HepG2 (cell line): ENCODE results near the gene STRN4. TPM values are rescaled to one million over a fixed set of nuclear protein-coding genes. Genes with fewer than 3 reads are reported as not detected.

ENCODE experiments used
- ATAC-seq: fragments of 200-7000 bp; cut with Tn5 transposase; 3 replicates; pipeline ENCODE4 v1.9.1; 2020; ENCODE audit warnings: mild to moderate bottlenecking, moderate library complexity
- BruUV-seq: library from RNA; stranded (reverse); fragments of 400-500 nt; replicated peaks from 2 replicates; lab custom pipeline; 2021; lab: Mats Ljungman, UMichigan
- CTCF ChIA-PET: fragments of 300-600 bp; formaldehyde crosslinking; extraction: SDS; loops from one replicate; lab custom pipeline; 2021; ENCODE audit warnings: low total read pairs, inconsistent platforms, low intra/inter-chr PET ratio; lab: Yijun Ruan, JAX
- POLR2A ChIA-PET: fragments of 350-600 bp; sonication (Branson Sonifier 250); formaldehyde crosslinking; loops from one replicate; lab custom pipeline; 2020; ENCODE audit warnings: antibody characterized with exemption, inconsistent platforms; lab: Yijun Ruan, JAX
- DNase-seq: peaks from one replicate; pipeline ENCODE4 v3.0.0-alpha.2; 2015; ENCODE audit warnings: low spot score
- FAIRE-seq: peaks from 3 replicates; lab custom pipeline; 2011; peaks lifted over from hg19 to GRCh38; lab: Jason Lieb, UNC
- H2AFZ ChIP-seq: one replicate; pipeline ENCODE4 v1.6.1; 2011; ENCODE audit warnings: low read length, inconsistent platforms
- H3K27ac ChIP-seq: fragments of 300-600 bp; 3 replicates; pipeline ENCODE4 v1.8.0; 2011; ENCODE audit warnings: mixed run types, mild to moderate bottlenecking, mixed read lengths, low read length, inconsistent platforms; ENCODE audit not compliant: insufficient read depth; ENCODE audit errors: extremely low read length
- H3K27me3 ChIP-seq, 2 experiments: fragments of 200-600 bp in 1 of 2; 2 replicates in 1 of 2; 3 replicates in 1 of 2; pipeline versions ENCODE4 v1.6.0 to v1.8.0; 2011; ENCODE audit warnings: low read length in 2 of 2, mild to moderate bottlenecking in 2 of 2, moderate library complexity in 2 of 2, inconsistent platforms in 1 of 2; ENCODE audit not compliant: insufficient read depth in 2 of 2, control insufficient read depth in 1 of 2
- H3K36me3 ChIP-seq, 2 experiments: fragments of 200-600 bp in 1 of 2; replicated peaks in 1 of 2; 2 replicates in 1 of 2; 3 replicates in 1 of 2; pipeline versions ENCODE4 v1.5.1 to v1.8.0; 2011; ENCODE audit warnings: low read length in 2 of 2, inconsistent platforms in 1 of 2; ENCODE audit not compliant: insufficient read depth in 2 of 2, control insufficient read depth in 1 of 2
- H3K4me1 ChIP-seq: 2 replicates; pipeline ENCODE4 v1.5.1; 2012; ENCODE audit warnings: low read length, inconsistent platforms; ENCODE audit not compliant: insufficient read depth
- H3K4me2 ChIP-seq: 2 replicates; pipeline ENCODE4 v1.6.0; 2011; ENCODE audit warnings: low read depth, low read length, inconsistent platforms
- H3K4me3 ChIP-seq, 3 experiments: fragments of 200-600 bp in 1 of 3; sonication (generic), shearing (Covaris generic) in 1 of 3; replicated peaks in 1 of 3; 2 replicates each; pipeline ENCODE4 v1.5.1; 2011 to 2016; ENCODE audit warnings: low read length in 3 of 3, inconsistent platforms in 2 of 3, low read depth in 2 of 3, mild to moderate bottlenecking in 2 of 3, control low read depth in 1 of 3, mixed read lengths in 1 of 3; ENCODE audit not compliant: insufficient read depth in 1 of 3
- H3K79me2 ChIP-seq: one replicate; pipeline ENCODE4 v1.6.1; 2011; ENCODE audit warnings: low read length, inconsistent platforms; ENCODE audit not compliant: insufficient read depth
- H3K9ac ChIP-seq: 2 replicates; pipeline ENCODE4 v1.6.0; 2011; ENCODE audit warnings: mild to moderate bottlenecking, low read depth, low read length, inconsistent platforms; ENCODE audit not compliant: insufficient read depth
- H3K9me3 ChIP-seq: 2 replicates; pipeline ENCODE4 v1.5.1; 2012; ENCODE audit warnings: mild to moderate bottlenecking, low read length
- H4K20me1 ChIP-seq: 2 replicates; pipeline ENCODE4 v1.6.0; 2011; ENCODE audit warnings: inconsistent platforms, mild to moderate bottlenecking, low read length, moderate library complexity; ENCODE audit not compliant: insufficient read depth
- AHR ChIP-seq: IDR thresholded peaks from 2 replicates; pipeline ENCODE4 v1.6.1; 2018; ENCODE audit warnings: missing genetic modification reagents, missing compliant biosample characterization
- MAFK ChIP-seq, 2 experiments: IDR thresholded peaks in 1 of 2; conservative IDR thresholded peaks in 1 of 2; 2 replicates each; pipeline ENCODE4 v1.6.1; 2011; ENCODE audit warnings: improper control_type of control experiment in 2 of 2, low read length in 2 of 2
- MTF1 ChIP-seq: sonication (generic); formaldehyde crosslinking; IDR thresholded peaks from 2 replicates; pipeline ENCODE4 v1.5.0; 2020; ENCODE audit warnings: missing genetic modification reagents
- ONECUT2 ChIP-seq: sonication (generic); formaldehyde crosslinking; IDR thresholded peaks from 2 replicates; pipeline ENCODE4 v1.4.0; 2020; ENCODE audit warnings: missing genetic modification reagents
- PCBP2 ChIP-seq: fragments of 200-400 bp; formaldehyde crosslinking; optimal IDR thresholded peaks from 2 replicates; pipeline ENCODE3; 2018; ENCODE audit warnings: low read length, low read depth; ENCODE audit not compliant: poor library complexity, severe bottlenecking
- SMYD3 ChIP-seq: sonication (generic); formaldehyde crosslinking; IDR thresholded peaks from 2 replicates; pipeline ENCODE4 v1.8.1; 2023; ENCODE audit warnings: mild to moderate bottlenecking, missing genetic modification reagents
- SOX13 ChIP-seq, 3 experiments: fragments of 450-650 bp in 1 of 3; sonication (generic) in 1 of 3; formaldehyde crosslinking in 1 of 3; IDR thresholded peaks in 2 of 3; conservative IDR thresholded peaks in 1 of 3; 2 replicates each; pipeline versions ENCODE4 v1.5.0 to v1.6.1; 2016 to 2020; ENCODE audit warnings: antibody characterized with exemption in 1 of 3, mild to moderate bottlenecking in 1 of 3, missing compliant biosample characterization in 1 of 3, missing genetic modification reagents in 1 of 3, moderate library complexity in 1 of 3
- TAF1 ChIP-seq: sonication (generic); formaldehyde crosslinking; IDR thresholded peaks from 2 replicates; pipeline ENCODE4 v1.4.0; 2020; ENCODE audit warnings: missing genetic modification reagents
- ZBTB21 ChIP-seq: sonication (generic); formaldehyde crosslinking; IDR thresholded peaks from 2 replicates; pipeline ENCODE4 v1.4.0; 2020; ENCODE audit warnings: missing genetic modification reagents
- ZFP82 ChIP-seq: sonication (generic); formaldehyde crosslinking; IDR thresholded peaks from 2 replicates; pipeline ENCODE4 v1.5.1; 2020; ENCODE audit warnings: mild to moderate bottlenecking, missing genetic modification reagents, borderline replicate concordance
- ZFX ChIP-seq: sonication (generic); formaldehyde crosslinking; IDR thresholded peaks from 2 replicates; pipeline ENCODE4 v1.4.0; 2020; ENCODE audit warnings: mild to moderate bottlenecking, low read depth, missing genetic modification reagents, moderate library complexity
- ZNF180 ChIP-seq: sonication (generic); formaldehyde crosslinking; IDR thresholded peaks from 2 replicates; pipeline ENCODE4 v1.4.0; 2020; ENCODE audit warnings: low read depth, missing genetic modification reagents, borderline replicate concordance
- ZNF24 ChIP-seq: fragments of 450-650 bp; IDR thresholded peaks from 2 replicates; pipeline ENCODE4 v1.6.1; 2017; ENCODE audit warnings: antibody characterized with exemption, mild to moderate bottlenecking
- ZNF556 ChIP-seq: sonication (generic); formaldehyde crosslinking; IDR thresholded peaks from 2 replicates; pipeline ENCODE4 v1.4.0; 2020; ENCODE audit warnings: mild to moderate bottlenecking, missing genetic modification reagents, borderline replicate concordance
- WGBS: methylation state at CpG from one replicate; pipeline ENCODE4 v1.1.6; 2017; ENCODE audit warnings: low lambda C conversion rate; 5-methylcytosine and 5-hydroxymethylcytosine counted together
- in situ Hi-C: cut with HindIII; loops from 2 replicates; pipeline ENCODE4 v1.10.0; 2017; ENCODE audit warnings: low pct_unique_long_range_greater_than_20kb; ENCODE audit not compliant: extremely low pct_ligation_motif_present
- intact Hi-C: fragments of 100-400 bp; cut with micrococcal nuclease; formaldehyde crosslinking; loops from one replicate; pipeline ENCODE4 v1.10.0; 2022; ENCODE audit not compliant: unreplicated experiment
- polyA plus RNA-seq, 8 experiments: library from polyadenylated mRNA; depleted of rRNA in 3 of 8; stranded (reverse) in 7 of 8; unstranded in 1 of 8; fragments of >200 nt; fragmentation: Illumina TruSeq in 4 of 8; extraction: Trizol in 4 of 8; gene quantifications; 2 replicates each; pipeline versions ENCODE4 v1.2.1 to v1.2.3, GENCODE V29; 2011 to 2016; ENCODE audit warnings: low read depth in 4 of 8, missing spikeins in 1 of 8, mixed read lengths in 1 of 8; ENCODE audit not compliant: insufficient read depth in 1 of 8
- total RNA-seq, 5 experiments: library from RNA; depleted of rRNA; stranded (reverse); fragments of >200 nt; fragmentation: Illumina TruSeq; extraction: Trizol; gene quantifications; 2 replicates each; pipeline ENCODE4 v1.2.3, GENCODE V29; 2016; ENCODE audit warnings: low read depth in 1 of 5
- TF ChIP-seq, protein P1 (sequence below): sonication (generic); formaldehyde crosslinking; conservative IDR thresholded peaks from 2 replicates; pipeline ENCODE4 v1.4.0; 2020; ENCODE audit warnings: missing genetic modification reagents
- TF ChIP-seq, protein P2 (sequence below): sonication (generic); formaldehyde crosslinking; IDR thresholded peaks from 2 replicates; pipeline ENCODE4 v1.4.0; 2020; ENCODE audit warnings: missing genetic modification reagents, mild to moderate bottlenecking, borderline replicate concordance
- TF ChIP-seq, protein P3 (sequence below): sonication (generic); formaldehyde crosslinking; IDR thresholded peaks from 2 replicates; pipeline ENCODE4 v1.8.0; 2022; ENCODE audit warnings: mild to moderate bottlenecking, missing genetic modification reagents

Gene STRN4
- total and polyA plus RNA-seq, 2 of the 13 experiments (the other 11 are each of a cell fraction or from before 2014, with no cell fraction given): 43.1 to 57.3 TPM

DNA sequence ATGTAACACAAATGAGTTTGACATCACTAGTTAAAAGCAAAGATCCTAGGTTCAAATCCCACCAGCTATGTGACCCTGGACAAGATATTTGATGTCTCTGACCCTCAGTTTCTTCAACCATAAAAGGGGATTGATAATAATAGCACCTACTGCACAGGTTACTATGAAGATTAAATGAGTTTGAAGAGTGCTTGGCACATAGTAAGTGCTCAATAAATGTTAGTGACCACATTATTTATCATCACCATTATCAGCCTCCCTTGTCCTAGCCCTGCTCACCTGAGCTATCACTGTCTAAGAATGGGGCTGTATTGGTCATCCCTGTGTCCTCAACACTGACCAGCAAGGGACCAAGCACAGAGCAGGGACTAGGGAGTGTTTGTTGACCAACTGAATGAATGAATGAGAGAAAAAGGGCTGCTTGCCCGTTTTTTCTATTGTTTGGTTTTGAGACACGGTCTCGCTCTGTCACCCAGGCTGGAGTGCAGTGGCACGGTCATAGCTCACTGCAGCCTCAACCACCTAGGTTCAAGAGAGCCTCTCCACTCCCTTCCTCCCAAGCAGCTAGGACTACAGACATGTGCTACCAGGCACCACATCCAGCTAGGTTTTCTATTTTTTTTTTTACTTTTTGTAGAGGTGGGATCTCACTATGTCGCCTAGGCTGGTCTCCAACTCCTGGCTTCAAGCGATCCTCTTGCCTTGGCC, 58.7 kb downstream of the STRN4 start:
- Histone ChIP-seq H3K27me3 (no peaks in the 10 kb centered on the region), H3K4me3 (no peak overlapping the region), H2AFZ (no peak overlapping the region), H3K27ac (no peak overlapping the region), H4K20me1 (no peaks in the 10 kb centered on the region), H3K9me3 (no peaks in the 10 kb centered on the region), H3K79me2 (no peaks in the 10 kb centered on the region), H3K4me1 (no peaks in the 10 kb centered on the region), H3K36me3 (peaks cover 28 to 69% of the 10 kb centered on the region in 2 experiments), H3K4me2 (no peak overlapping the region), H3K9ac (no peak overlapping the region)
- in situ Hi-C loops: no loop called here
- FAIRE-seq (no peak), DNase-seq (no peak), ATAC-seq (no peak)
- WGBS: 97% methylated on average over 6 of the region's 6 CpGs
- ChIA-PET CTCF (no interaction called here), POLR2A (no interaction called here)
- intact Hi-C loops: no loop called here
- no TSS peak for BruUV-seq
- TF ChIP-seq, protein P1, sequence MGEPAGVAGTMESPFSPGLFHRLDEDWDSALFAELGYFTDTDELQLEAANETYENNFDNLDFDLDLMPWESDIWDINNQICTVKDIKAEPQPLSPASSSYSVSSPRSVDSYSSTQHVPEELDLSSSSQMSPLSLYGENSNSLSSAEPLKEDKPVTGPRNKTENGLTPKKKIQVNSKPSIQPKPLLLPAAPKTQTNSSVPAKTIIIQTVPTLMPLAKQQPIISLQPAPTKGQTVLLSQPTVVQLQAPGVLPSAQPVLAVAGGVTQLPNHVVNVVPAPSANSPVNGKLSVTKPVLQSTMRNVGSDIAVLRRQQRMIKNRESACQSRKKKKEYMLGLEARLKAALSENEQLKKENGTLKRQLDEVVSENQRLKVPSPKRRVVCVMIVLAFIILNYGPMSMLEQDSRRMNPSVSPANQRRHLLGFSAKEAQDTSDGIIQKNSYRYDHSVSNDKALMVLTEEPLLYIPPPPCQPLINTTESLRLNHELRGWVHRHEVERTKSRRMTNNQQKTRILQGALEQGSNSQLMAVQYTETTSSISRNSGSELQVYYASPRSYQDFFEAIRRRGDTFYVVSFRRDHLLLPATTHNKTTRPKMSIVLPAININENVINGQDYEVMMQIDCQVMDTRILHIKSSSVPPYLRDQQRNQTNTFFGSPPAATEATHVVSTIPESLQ: no peak
- no peak for TF ChIP-seq ZFX (CRISPR knock-in tag)
- TF ChIP-seq TAF1 (CRISPR knock-in tag): no peak
- no peak for TF ChIP-seq SMYD3 (CRISPR knock-in tag)
- TF ChIP-seq MTF1 (CRISPR knock-in tag): no peak
- TF ChIP-seq ZNF180 (CRISPR knock-in tag): no peak
- no peak for TF ChIP-seq PCBP2
- TF ChIP-seq ZFP82 (CRISPR knock-in tag): no peak
- no peak for TF ChIP-seq ZBTB21 (CRISPR knock-in tag)
- TF ChIP-seq, protein P2, sequence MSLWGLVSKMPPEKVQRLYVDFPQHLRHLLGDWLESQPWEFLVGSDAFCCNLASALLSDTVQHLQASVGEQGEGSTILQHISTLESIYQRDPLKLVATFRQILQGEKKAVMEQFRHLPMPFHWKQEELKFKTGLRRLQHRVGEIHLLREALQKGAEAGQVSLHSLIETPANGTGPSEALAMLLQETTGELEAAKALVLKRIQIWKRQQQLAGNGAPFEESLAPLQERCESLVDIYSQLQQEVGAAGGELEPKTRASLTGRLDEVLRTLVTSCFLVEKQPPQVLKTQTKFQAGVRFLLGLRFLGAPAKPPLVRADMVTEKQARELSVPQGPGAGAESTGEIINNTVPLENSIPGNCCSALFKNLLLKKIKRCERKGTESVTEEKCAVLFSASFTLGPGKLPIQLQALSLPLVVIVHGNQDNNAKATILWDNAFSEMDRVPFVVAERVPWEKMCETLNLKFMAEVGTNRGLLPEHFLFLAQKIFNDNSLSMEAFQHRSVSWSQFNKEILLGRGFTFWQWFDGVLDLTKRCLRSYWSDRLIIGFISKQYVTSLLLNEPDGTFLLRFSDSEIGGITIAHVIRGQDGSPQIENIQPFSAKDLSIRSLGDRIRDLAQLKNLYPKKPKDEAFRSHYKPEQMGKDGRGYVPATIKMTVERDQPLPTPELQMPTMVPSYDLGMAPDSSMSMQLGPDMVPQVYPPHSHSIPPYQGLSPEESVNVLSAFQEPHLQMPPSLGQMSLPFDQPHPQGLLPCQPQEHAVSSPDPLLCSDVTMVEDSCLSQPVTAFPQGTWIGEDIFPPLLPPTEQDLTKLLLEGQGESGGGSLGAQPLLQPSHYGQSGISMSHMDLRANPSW (CRISPR knock-in tag): no peak
- TF ChIP-seq ZNF24: no peak
- TF ChIP-seq, protein P3, sequence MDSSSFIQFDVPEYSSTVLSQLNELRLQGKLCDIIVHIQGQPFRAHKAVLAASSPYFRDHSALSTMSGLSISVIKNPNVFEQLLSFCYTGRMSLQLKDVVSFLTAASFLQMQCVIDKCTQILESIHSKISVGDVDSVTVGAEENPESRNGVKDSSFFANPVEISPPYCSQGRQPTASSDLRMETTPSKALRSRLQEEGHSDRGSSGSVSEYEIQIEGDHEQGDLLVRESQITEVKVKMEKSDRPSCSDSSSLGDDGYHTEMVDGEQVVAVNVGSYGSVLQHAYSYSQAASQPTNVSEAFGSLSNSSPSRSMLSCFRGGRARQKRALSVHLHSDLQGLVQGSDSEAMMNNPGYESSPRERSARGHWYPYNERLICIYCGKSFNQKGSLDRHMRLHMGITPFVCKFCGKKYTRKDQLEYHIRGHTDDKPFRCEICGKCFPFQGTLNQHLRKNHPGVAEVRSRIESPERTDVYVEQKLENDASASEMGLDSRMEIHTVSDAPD (CRISPR knock-in tag): no peak
- TF ChIP-seq AHR (CRISPR knock-in tag): no peak
- no peak for TF ChIP-seq ONECUT2 (CRISPR knock-in tag)
- no peak for TF ChIP-seq ZNF556 (CRISPR knock-in tag)
- TF ChIP-seq SOX13 (IDR thresholded peaks at IDR 0.05): no peak
- TF ChIP-seq SOX13 (CRISPR knock-in tag; conservative IDR thresholded peaks at IDR 0.05 in 1 of 2, IDR thresholded peaks at IDR 0.05 in 1 of 2): no peak
- no peak for TF ChIP-seq MAFK (conservative IDR thresholded peaks at IDR 0.05 in 1 of 2, IDR thresholded peaks at IDR 0.05 in 1 of 2; ENCODE audit: low read length in 2 of 2)
